GM08714 (cell line): ENCODE results near the gene FGFR4.

ENCODE experiments used
- H3K4me3 ChIP-seq: fragments of 200-500 bp; sonication (Bioruptor generic); 2 replicates; pipeline ENCODE4 v1.5.1; 2014; ENCODE audit warnings: mild to moderate bottlenecking, low read length, inconsistent platforms
- ZNF274 ChIP-seq: IDR thresholded peaks from 2 replicates; pipeline ENCODE4 v1.6.1; 2012; ENCODE audit warnings: mild to moderate bottlenecking, low read depth, low read length

The FGFR4 gene

GRCh38 chr5:177126771-177127170, 40.1 kb downstream of the FGFR4 start:
- TF ChIP-seq ZNF274, result no peak

GRCh38 chr5:177128551-177128981, 41.9 kb downstream of the FGFR4 start:
- no peak overlapping the region for H3K4me3 ChIP-seq
- TF ChIP-seq ZNF274, result no peak

More at GRCh38 chr5:177126771-177127170, 40.1 kb downstream of the FGFR4 start:
- no peak overlapping the region for H3K4me3 ChIP-seq

GRCh38 chr5:177130211-177131018, 43.7 kb downstream of the FGFR4 start:
- no peak overlapping the region for H3K4me3 ChIP-seq
- TF ChIP-seq ZNF274, result no peak

- no peak for TF ChIP-seq ZNF274
- H3K4me3 ChIP-seq, result no peak overlapping the region
Measured at GRCh38 chr5:177131019-177131320, 44.3 kb downstream of the FGFR4 start.

GRCh38 chr5:177131352-177132135, 44.8 kb downstream of the FGFR4 start:
- H3K4me3 ChIP-seq, result no peak overlapping the region
- TF ChIP-seq ZNF274, result no peak

GRCh38 chr5:177132136-177133095, 45.7 kb downstream of the FGFR4 start:
- no peak for TF ChIP-seq ZNF274
- no peak overlapping the region; the same call in 1 of the 2 replicates for H3K4me3 ChIP-seq

GRCh38 chr5:177133096-177133852, 46.6 kb downstream of the FGFR4 start, which contains the start of gene NSD1:
Gene NSD1, plus strand, starts transcription at chr5:177133773. Its CDS starts 1,331 bp downstream, at chr5:177135104.
- no peak for TF ChIP-seq ZNF274
- H3K4me3 ChIP-seq, result peak within 1 kb of the TSS; percentile 83

- peak overlapping the region; percentile 83 for H3K4me3 ChIP-seq
- no peak for TF ChIP-seq ZNF274
Measured at GRCh38 chr5:177133853-177134696, 47.4 kb downstream of the FGFR4 start.

- peak overlapping the region; percentile 83 for H3K4me3 ChIP-seq
- no peak for TF ChIP-seq ZNF274
Measured at GRCh38 chr5:177134697-177135225, 48.0 kb downstream of the FGFR4 start.

- TF ChIP-seq ZNF274, result no peak
- no peak overlapping the region for H3K4me3 ChIP-seq
Measured at GRCh38 chr5:177140312-177140711, 53.6 kb downstream of the FGFR4 start.

- H3K4me3 ChIP-seq, result no peak overlapping the region
- TF ChIP-seq ZNF274, result no peak
Measured at GRCh38 chr5:177141496-177141895, 54.8 kb downstream of the FGFR4 start.

GRCh38 chr5:177142098-177142611, 55.4 kb downstream of the FGFR4 start:
- TF ChIP-seq ZNF274, result no peak
- H3K4me3 ChIP-seq, result no peak overlapping the region

GRCh38 chr5:177142778-177143177, 56.1 kb downstream of the FGFR4 start:
- no peak for TF ChIP-seq ZNF274
- H3K4me3 ChIP-seq, result no peak overlapping the region
